ENCODE data around the gene IRAK3.

IRAK3 gene

DNA sequence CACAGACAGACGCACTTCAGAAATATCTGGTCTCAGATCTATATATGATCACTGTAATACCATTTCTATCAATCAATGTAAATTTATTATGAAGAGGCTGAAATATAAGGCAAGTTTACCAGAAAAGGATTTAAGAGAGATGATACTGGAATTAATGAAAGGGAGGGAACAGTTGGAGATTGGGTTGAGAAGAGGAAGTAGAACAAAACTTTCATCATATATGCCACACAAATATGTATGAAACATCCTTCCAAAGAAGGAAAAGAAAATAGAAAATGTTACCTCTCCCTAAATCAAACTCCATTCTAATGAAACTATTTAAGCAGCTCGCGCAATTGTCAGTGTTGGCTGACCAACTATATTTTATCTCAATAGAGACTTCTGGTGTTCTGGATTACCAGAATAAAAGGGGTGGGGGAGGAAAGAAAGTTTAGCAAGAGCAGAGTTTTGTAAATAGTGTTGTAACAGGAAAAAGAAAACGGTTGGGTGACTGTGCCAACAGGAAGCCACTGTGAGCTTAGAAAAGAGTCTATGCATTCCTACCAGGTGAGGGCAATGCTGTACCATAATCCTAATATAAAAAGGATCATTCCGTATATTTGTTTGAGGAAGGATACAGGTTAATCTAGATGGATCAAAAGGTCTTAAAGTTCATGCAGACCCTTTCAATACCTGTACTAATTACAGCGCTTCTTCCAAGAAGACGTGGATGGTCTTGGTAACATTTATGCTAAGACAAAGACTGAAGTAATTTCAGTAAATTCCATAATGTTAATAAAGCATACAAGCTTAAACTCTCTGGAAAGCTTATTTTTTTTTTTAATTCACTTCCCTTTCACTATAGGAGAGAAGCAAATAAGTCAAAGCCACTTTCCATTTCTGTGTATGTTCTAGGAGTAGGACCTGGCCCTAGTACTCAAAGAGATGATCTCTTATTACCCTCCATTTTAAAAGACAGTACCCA, 43.9 kb upstream of the IRAK3 start:
- peak; percentile 86 for DNase-seq (ENCODE audit: low read depth)
- TF ChIP-seq, protein P1, sequence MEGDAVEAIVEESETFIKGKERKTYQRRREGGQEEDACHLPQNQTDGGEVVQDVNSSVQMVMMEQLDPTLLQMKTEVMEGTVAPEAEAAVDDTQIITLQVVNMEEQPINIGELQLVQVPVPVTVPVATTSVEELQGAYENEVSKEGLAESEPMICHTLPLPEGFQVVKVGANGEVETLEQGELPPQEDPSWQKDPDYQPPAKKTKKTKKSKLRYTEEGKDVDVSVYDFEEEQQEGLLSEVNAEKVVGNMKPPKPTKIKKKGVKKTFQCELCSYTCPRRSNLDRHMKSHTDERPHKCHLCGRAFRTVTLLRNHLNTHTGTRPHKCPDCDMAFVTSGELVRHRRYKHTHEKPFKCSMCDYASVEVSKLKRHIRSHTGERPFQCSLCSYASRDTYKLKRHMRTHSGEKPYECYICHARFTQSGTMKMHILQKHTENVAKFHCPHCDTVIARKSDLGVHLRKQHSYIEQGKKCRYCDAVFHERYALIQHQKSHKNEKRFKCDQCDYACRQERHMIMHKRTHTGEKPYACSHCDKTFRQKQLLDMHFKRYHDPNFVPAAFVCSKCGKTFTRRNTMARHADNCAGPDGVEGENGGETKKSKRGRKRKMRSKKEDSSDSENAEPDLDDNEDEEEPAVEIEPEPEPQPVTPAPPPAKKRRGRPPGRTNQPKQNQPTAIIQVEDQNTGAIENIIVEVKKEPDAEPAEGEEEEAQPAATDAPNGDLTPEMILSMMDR (IDR thresholded peaks at IDR 0.05; ENCODE audit: insufficient read depth, low read depth, low read length, missing control alignments) = peak; percentile 79
- H3K4me3 ChIP-seq (ENCODE audit: low read length) = no peak overlapping the region

DNA sequence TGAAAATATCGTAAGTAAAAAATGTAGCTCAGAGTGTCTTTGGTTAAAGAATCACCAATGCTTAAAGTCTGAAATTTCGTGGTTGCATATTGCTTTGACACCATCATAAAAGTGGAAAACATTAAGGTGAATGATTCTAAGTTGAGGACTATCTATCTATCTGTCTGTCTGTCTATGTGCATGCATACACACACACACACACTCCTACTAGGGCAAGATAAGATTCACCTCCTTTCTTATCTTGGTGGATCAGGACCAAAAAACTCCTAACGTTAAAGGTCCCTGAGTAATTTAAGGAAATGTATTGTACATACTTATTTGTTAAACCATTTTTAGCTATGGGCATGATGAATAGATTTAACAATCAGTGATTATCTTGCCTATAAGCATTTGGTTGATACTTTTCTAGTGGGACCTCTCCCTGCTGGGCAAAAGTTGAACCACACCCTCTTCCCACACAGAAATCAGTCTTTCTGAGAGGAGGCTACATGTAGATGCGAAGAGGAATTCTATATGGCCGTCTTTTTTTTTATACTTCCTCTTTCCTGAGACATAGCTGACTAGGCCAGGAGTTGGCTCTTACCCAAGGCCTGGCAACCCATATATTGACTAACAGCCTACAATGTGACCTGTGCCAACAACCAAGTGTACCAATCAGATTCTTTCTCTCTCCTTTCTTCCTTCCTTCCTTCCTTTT, 39.2 kb upstream of the IRAK3 start:
- no peak overlapping the region for H3K4me3 ChIP-seq (ENCODE audit: low read length)
- TF ChIP-seq, protein P1 (IDR thresholded peaks at IDR 0.05; ENCODE audit: insufficient read depth, low read depth, low read length, missing control alignments) = peak; percentile 25
- peak; percentile 12 for DNase-seq (ENCODE audit: low read depth)

DNA sequence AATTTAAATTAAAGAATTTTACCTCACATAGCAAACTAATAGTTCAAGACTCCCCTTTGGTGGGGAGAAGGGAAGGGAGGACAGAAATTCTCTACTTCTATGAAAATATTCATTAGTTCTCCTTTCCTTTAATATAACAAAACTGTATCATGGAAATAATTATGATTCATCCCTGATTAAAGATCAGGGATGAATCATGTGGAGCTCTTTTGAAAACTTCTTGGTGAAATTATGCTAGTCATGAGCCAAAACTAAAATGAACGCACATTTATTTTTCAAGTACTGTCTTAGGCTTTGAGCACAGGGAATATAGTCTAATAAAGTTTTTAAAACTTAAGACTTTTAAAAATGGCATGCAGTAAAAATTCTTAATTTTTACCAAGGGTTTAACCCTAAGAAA, 36.3 kb upstream of the IRAK3 start:
- no peak overlapping the region for H3K4me3 ChIP-seq (ENCODE audit: low read length)
- TF ChIP-seq, protein P1 (IDR thresholded peaks at IDR 0.05; ENCODE audit: insufficient read depth, low read depth, low read length, missing control alignments) = no peak
- peak; percentile 23 for DNase-seq (ENCODE audit: low read depth)

DNA sequence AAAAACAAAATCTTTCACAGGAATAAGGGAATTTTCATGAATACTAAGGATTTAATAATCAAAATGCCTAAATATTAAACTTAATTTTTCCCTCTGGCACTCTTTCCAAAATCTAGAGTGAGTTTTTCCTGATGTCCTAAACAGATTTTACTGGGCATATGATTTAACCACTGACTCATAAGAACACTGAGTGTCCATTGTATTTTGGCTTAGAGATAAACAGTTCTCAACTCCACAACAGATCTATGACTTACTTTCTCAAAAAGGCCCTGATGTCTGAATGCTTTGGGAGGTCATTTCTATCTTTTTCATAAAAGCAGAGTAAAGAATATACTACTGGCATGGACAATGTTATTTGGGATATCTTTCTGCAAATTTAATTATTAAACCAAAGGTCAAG, 34.2 kb upstream of the IRAK3 start:
- TF ChIP-seq, protein P1 (IDR thresholded peaks at IDR 0.05; ENCODE audit: insufficient read depth, low read depth, low read length, missing control alignments) = no peak
- no peak overlapping the region for H3K4me3 ChIP-seq (ENCODE audit: low read length)
- no peak for DNase-seq (ENCODE audit: low read depth)

DNA sequence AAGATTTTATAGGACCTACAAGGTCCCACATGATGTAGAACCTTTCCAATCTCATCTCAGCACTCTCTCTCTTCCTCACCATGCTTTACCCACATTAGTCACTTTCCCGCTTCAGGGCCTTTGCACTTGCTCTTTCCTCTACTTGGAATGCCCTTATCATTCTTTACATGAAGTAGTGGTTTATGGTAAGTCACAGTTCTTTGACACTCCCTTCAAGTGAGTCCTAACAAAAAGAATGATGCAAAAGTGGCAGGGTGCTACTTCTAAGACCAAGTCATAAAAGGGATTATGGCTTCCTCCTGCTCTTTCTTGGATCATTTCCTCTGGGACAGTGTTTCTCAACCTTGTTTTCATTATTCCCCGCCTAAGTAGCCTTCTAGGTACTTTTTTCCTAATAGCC, 32.4 kb upstream of the IRAK3 start:
- TF ChIP-seq, protein P1 (IDR thresholded peaks at IDR 0.05; ENCODE audit: insufficient read depth, low read depth, low read length, missing control alignments) = no peak
- no peak overlapping the region for H3K4me3 ChIP-seq (ENCODE audit: low read length)
- DNase-seq (ENCODE audit: low read depth) = no peak

DNA sequence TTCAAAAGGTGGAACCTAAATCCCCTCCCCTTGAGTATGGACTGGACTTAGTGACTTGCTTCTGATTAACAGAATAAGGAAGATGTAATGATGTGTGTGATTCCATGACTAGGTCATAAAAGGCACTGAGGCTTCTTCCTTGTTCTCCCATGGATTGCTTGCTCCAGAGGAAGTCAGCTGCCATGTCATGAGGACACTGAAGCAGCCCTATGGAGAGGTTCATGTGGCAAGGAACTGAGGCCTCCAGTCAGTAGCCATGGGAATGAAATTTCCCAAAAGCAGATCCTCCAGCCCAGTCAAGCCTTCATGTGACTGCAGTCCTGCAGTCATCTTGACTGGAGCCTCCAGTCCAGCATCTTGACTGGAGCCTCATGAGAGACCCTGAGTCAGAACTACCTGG, 29.9 kb upstream of the IRAK3 start:
- no peak overlapping the region for H3K4me3 ChIP-seq (ENCODE audit: low read length)
- TF ChIP-seq, protein P1 (IDR thresholded peaks at IDR 0.05; ENCODE audit: insufficient read depth, low read depth, low read length, missing control alignments) = no peak
- DNase-seq (ENCODE audit: low read depth) = no peak
